ENCODE results near the gene TRPC1. TPM values are rescaled to one million over a fixed set of nuclear protein-coding genes. Genes with fewer than 3 reads are reported as not detected.

Gene TRPC1
- total and polyA plus RNA-seq, 8 donors, result 0.57 to 5.0 (median 1.5) TPM

DNA sequence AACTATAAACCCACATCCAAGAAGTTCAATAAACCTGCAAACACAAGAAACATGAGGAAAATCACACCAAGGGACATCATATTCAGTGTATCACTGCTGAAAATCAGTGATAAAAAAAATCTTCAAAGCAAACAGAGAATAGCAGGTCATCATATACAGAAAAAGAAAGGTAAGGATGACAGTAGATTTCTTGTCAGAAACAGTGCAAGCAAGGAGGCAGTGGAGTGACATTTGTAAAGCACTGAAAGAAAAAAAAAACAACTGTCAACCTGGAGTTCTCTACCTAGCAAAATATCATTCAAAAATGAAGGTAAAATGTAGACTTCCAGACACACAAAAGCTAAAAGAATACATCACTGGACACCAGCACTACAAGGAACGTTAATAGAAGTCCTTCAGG, 71.5 kb downstream of the TRPC1 start:
- no peak for FAIRE-seq
- ATAC-seq, result no peak
- 57 to 70% methylated on average over 1 of the region's 1 CpG for WGBS, 2 donors

DNA sequence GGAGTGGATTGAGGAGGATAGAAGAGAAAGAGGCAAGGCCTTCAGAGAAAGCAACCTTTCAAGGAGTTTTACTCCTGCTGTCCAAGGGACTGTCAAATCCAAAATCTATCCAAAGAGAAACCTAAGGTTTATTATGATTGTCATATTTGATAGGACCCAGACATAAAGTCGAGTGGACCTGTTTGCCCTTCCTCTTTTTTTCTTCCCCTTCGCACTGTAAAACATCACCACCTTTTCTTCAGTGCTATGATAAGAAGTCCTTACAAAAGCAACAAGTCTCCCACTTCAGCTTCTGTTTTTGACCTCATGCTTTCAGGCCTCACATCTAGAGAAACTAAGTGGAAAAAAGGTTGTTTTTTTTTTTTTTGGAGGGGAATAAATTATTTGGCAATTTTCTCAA, 73.0 kb downstream of the TRPC1 start:
- WGBS, 2 donors, result 59 to 75% methylated on average over 2 of the region's 2 CpGs
- Histone ChIP-seq H3K4me3 (no peak overlapping the region), H3K27me3 (no peaks in the 10 kb centered on the region), H3K36me3 (no peaks in the 10 kb centered on the region), H3K4me1 (no peaks in the 10 kb centered on the region), H3K9me3 (no peaks in the 10 kb centered on the region), H3K27ac (no peak overlapping the region)
- intact Hi-C loops (cut with DNase I), result no loop called here
- no peak for TF ChIP-seq CTCF (IDR thresholded peaks at IDR 0.05)
- DNase-seq (no peak), ATAC-seq (no peak), FAIRE-seq (no peak)

More for the DNA sequence above, 71.5 kb downstream of the TRPC1 start:
- Histone ChIP-seq H3K4me1 (no peaks in the 10 kb centered on the region), H3K4me3 (no peak overlapping the region), H3K27me3 (no peaks in the 10 kb centered on the region), H3K27ac (no peak overlapping the region), H3K36me3 (no peaks in the 10 kb centered on the region), H3K9me3 (no peaks in the 10 kb centered on the region)
- no peak for TF ChIP-seq CTCF (IDR thresholded peaks at IDR 0.05)
- intact Hi-C loops (cut with DNase I), result no loop called here
- no peak for DNase-seq

DNA sequence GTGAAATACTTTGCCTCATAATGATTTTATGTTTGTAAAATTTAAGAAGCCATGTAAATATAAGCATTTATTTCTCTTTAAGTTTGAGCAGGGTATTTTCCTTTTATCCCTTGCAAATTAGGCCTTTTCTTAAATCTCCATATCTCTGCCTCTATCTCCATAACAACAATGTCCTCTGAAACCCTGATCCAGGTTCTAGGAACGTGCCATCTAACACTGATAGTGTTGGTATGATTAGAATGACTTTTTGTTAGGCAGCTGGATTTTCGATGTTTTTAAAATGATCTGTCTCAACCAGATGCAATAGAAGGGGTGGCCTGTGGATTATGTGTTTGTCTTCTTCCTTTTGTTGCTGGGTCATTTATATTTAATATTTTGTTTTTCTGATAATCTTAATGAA, 77.9 kb downstream of the TRPC1 start:
- no peaks in the 10 kb centered on the region for H3K36me3 ChIP-seq
- WGBS, 2 donors, result 65 to 80% methylated on average over 2 of the region's 2 CpGs
- no peak overlapping the region for H3K4me3 ChIP-seq
- H3K4me1 ChIP-seq, result no peaks in the 10 kb centered on the region
- peaks cover 0 to 4% (median 0%) of the 10 kb centered on the region in 4 donors for H3K9me3 ChIP-seq
- DNase-seq, result no peak
- no peak for FAIRE-seq
- H3K27me3 ChIP-seq, result no peaks in the 10 kb centered on the region
- intact Hi-C loops (cut with DNase I), result no loop called here
- no peak overlapping the region for H3K27ac ChIP-seq
- no peak for ATAC-seq
- no peak for TF ChIP-seq CTCF (IDR thresholded peaks at IDR 0.05)

- no peak for TF ChIP-seq CTCF (IDR thresholded peaks at IDR 0.05)
- FAIRE-seq (no peak), ATAC-seq (no peak), DNase-seq (no peak)
- no peaks in the 10 kb centered on the region for H3K4me1 ChIP-seq
- H3K9me3 ChIP-seq, result peaks cover 0 to 4% (median 0%) of the 10 kb centered on the region in 4 donors
- intact Hi-C loops (cut with DNase I), result no loop called here
- no peak overlapping the region for H3K27ac ChIP-seq
- no peak overlapping the region for H3K4me3 ChIP-seq
- H3K27me3 ChIP-seq, result no peaks in the 10 kb centered on the region
- H3K36me3 ChIP-seq, result no peaks in the 10 kb centered on the region
- 38 to 39% methylated on average over 1 of the region's 1 CpG for WGBS, 2 donors
Measured at GRCh38 chr3:142802891-142803290, 79.1 kb downstream of the TRPC1 start.

GRCh38 chr3:142808103-142808917, 84.5 kb downstream of the TRPC1 start:
- no peak for TF ChIP-seq CTCF (IDR thresholded peaks at IDR 0.05)
- no peak for DNase-seq
- H3K27me3 ChIP-seq, result no peaks in the 10 kb centered on the region
- H3K36me3 ChIP-seq, result no peaks in the 10 kb centered on the region
- H3K9me3 ChIP-seq, result peaks cover 0 to 4% (median 0%) of the 10 kb centered on the region in 4 donors
- H3K4me1 ChIP-seq, result no peaks in the 10 kb centered on the region
- intact Hi-C loops (cut with DNase I), result no loop called here
- 72 to 80% methylated on average over 9 of the region's 9 CpGs for WGBS, 2 donors
- no peak for FAIRE-seq
- H3K4me3 ChIP-seq, result no peak overlapping the region
- ATAC-seq, result no peak
- H3K27ac ChIP-seq, result no peak overlapping the region

All from pancreas (tissue), 10 donors.